PFSK-1 (cell line): ENCODE data around the gene CALY.

Experiments used
- FOXP2 ChIP-seq: optimal IDR thresholded peaks from 2 replicates; pipeline ENCODE3; 2011; ENCODE audit warnings: borderline replicate concordance, control low read depth, inconsistent platforms; ENCODE audit not compliant: insufficient read depth; ENCODE audit errors: extremely low read length, extremely low read depth
- POLR2AphosphoS5 ChIP-seq: IDR thresholded peaks from 2 replicates; pipeline ENCODE4 v1.6.1; 2012; ENCODE audit warnings: low read depth, mild to moderate bottlenecking, control low read depth, low read length, moderate library complexity
- SIN3A ChIP-seq: IDR thresholded peaks from 2 replicates; pipeline ENCODE4 v1.6.1; 2012; ENCODE audit warnings: mild to moderate bottlenecking, low read length, moderate library complexity, borderline replicate concordance; ENCODE audit not compliant: insufficient read depth
- TAF1 ChIP-seq: IDR thresholded peaks from 2 replicates; pipeline ENCODE4 v1.6.1; 2012; ENCODE audit warnings: low read length, control low read depth, borderline replicate concordance; ENCODE audit not compliant: insufficient read depth
- TF ChIP-seq, protein P1 (sequence below), 2 experiments: IDR thresholded peaks; 2 replicates each; pipeline versions ENCODE4 v1.6.1 to v1.8.0; 2011 to 2012; ENCODE audit warnings: low read depth in 2 of 2, low read length in 2 of 2, control low read depth in 1 of 2, inconsistent platforms in 1 of 2, mild to moderate bottlenecking in 1 of 2, moderate library complexity in 1 of 2; ENCODE audit not compliant: insufficient read depth in 1 of 2

DNA sequence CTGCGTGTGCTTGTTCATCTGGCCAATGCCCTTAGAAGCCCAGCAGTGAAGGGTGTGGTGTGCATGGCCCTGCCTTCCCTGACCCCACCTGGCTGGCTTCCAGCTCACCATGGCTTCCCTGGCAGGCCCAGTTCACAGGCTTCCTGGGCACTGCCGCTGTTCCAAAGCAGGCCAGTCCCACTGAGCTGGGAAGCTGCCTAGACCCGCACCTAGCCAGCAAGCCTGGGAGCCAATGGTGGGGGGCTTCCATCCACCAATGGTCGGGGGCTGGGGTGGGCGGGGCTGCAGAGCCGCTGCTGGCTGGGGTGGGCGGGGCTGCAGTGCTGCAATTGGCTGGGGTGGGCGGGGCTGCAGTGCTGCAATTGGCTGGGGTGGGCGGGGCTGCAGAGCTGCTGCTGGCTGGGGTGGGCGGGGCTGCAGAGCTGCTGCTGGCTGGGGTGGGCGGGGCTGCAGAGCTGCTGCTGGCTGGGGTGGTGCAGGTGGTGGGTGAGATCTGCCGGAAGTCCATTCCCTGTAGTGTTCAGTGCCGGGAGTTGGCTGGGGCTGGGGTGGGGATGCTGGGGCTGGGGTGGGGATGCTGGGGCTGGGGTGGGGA lies 12.4 kb downstream of the CALY start:
- TF ChIP-seq, protein P1, sequence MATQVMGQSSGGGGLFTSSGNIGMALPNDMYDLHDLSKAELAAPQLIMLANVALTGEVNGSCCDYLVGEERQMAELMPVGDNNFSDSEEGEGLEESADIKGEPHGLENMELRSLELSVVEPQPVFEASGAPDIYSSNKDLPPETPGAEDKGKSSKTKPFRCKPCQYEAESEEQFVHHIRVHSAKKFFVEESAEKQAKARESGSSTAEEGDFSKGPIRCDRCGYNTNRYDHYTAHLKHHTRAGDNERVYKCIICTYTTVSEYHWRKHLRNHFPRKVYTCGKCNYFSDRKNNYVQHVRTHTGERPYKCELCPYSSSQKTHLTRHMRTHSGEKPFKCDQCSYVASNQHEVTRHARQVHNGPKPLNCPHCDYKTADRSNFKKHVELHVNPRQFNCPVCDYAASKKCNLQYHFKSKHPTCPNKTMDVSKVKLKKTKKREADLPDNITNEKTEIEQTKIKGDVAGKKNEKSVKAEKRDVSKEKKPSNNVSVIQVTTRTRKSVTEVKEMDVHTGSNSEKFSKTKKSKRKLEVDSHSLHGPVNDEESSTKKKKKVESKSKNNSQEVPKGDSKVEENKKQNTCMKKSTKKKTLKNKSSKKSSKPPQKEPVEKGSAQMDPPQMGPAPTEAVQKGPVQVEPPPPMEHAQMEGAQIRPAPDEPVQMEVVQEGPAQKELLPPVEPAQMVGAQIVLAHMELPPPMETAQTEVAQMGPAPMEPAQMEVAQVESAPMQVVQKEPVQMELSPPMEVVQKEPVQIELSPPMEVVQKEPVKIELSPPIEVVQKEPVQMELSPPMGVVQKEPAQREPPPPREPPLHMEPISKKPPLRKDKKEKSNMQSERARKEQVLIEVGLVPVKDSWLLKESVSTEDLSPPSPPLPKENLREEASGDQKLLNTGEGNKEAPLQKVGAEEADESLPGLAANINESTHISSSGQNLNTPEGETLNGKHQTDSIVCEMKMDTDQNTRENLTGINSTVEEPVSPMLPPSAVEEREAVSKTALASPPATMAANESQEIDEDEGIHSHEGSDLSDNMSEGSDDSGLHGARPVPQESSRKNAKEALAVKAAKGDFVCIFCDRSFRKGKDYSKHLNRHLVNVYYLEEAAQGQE (IDR thresholded peaks at IDR 0.05; ENCODE audit: insufficient read depth in 1 of 2, low read depth in 2 of 2, low read length in 2 of 2), result no peak
- no peak for TF ChIP-seq POLR2AphosphoS5
- TF ChIP-seq TAF1, result no peak
- TF ChIP-seq FOXP2, result no peak
- TF ChIP-seq SIN3A, result no peak
